Measurements from ENCODE around the gene TPRX1. TPM values are rescaled to one million over a fixed set of nuclear protein-coding genes. Genes with fewer than 3 reads are reported as not detected.
A peak's percentile ranks its signal among the peaks of the same experiment; 100 is the strongest.
"Not testable (repeated sequence)": the region's sequence is repeated elsewhere in the genome, so short reads cannot be mapped to it uniquely, and the experiment has no call there.

Gene TPRX1
- total RNA-seq, 1 experiment from 2014 or later = not detected

GRCh38 chr19:47803148-47803547, 1.2 kb downstream of the TPRX1 start:
- DNase-seq (ENCODE audit: extremely low read depth, low read depth) = not testable (repeated sequence)

GRCh38 chr19:47802521-47803043, 1.8 kb downstream of the TPRX1 start:
- no peak for DNase-seq (ENCODE audit: extremely low read depth, low read depth)

GRCh38 chr19:47801270-47801669, 3.1 kb downstream of the TPRX1 start:
- no peak for DNase-seq (ENCODE audit: extremely low read depth, low read depth)

GRCh38 chr19:47798904-47799266, 5.5 kb downstream of the TPRX1 start:
- DNase-seq (ENCODE audit: extremely low read depth, low read depth) = no peak

GRCh38 chr19:47797996-47798903, 6.1 kb downstream of the TPRX1 start:
- DNase-seq (ENCODE audit: extremely low read depth, low read depth) = no peak

- DNase-seq (ENCODE audit: extremely low read depth, low read depth) = no peak
Measured at GRCh38 chr19:47796785-47797184, 7.6 kb downstream of the TPRX1 start.

GRCh38 chr19:47794526-47794925, 9.8 kb downstream of the TPRX1 start:
- no peak for DNase-seq (ENCODE audit: extremely low read depth, low read depth)

- no peak for DNase-seq (ENCODE audit: extremely low read depth, low read depth)
Measured at GRCh38 chr19:47792616-47793015, 11.7 kb downstream of the TPRX1 start.

GRCh38 chr19:47790398-47790814, 13.9 kb downstream of the TPRX1 start:
- DNase-seq (ENCODE audit: extremely low read depth, low read depth) = peak; percentile 65

- not testable (repeated sequence) for DNase-seq (ENCODE audit: extremely low read depth, low read depth)
Measured at GRCh38 chr19:47789811-47790210, 14.5 kb downstream of the TPRX1 start.

- not testable (repeated sequence) for DNase-seq (ENCODE audit: extremely low read depth, low read depth)
Measured at GRCh38 chr19:47787307-47787706, 17.0 kb downstream of the TPRX1 start.

- no peak for DNase-seq (ENCODE audit: extremely low read depth, low read depth)
Measured at GRCh38 chr19:47786566-47786965, 17.8 kb downstream of the TPRX1 start.

GRCh38 chr19:47781590-47782262, 22.6 kb downstream of the TPRX1 start:
- DNase-seq (ENCODE audit: extremely low read depth, low read depth) = no peak

GRCh38 chr19:47780215-47780551, 24.2 kb downstream of the TPRX1 start:
- DNase-seq (ENCODE audit: extremely low read depth, low read depth) = no peak

- DNase-seq (ENCODE audit: extremely low read depth, low read depth) = no peak
Measured at GRCh38 chr19:47779524-47780214, 24.7 kb downstream of the TPRX1 start.

- DNase-seq (ENCODE audit: extremely low read depth, low read depth) = no peak
Measured at GRCh38 chr19:47778954-47779351, 25.4 kb downstream of the TPRX1 start.

GRCh38 chr19:47778049-47778953, 26.1 kb downstream of the TPRX1 start, which contains the start of gene SELENOW:
Gene SELENOW (plus strand): TSS chr19:47778703. CDS start chr19:47778786, 83 bp downstream.
- DNase-seq (ENCODE audit: extremely low read depth, low read depth) = peak; percentile 36

- not testable (repeated sequence) for DNase-seq (ENCODE audit: extremely low read depth, low read depth)
Measured at GRCh38 chr19:47777245-47778048, 26.9 kb downstream of the TPRX1 start.

GRCh38 chr19:47776568-47776967, 27.8 kb downstream of the TPRX1 start:
- DNase-seq (ENCODE audit: extremely low read depth, low read depth) = no peak

Measured in NCI-H460 (cell line).